Activated CD4-positive, CD25-positive, alpha-beta regulatory T cell treated with anti-CD3 and anti-CD28 coated beads, Interleukin-2, amount 50 U/mL, for 72 hours (primary cell): ENCODE results near the gene C1R.
"Not testable (repeated sequence)": the region's sequence is repeated elsewhere in the genome, so short reads cannot be mapped to it uniquely, and the experiment has no call there.

Source experiments
- DNase-seq: peaks from one replicate; pipeline ENCODE4 v3.0.0; 2021

C1R gene

GRCh38 chr12:7118881-7119280, 26.6 kb upstream of the C1R start:
- DNase-seq, result no peak

DNA sequence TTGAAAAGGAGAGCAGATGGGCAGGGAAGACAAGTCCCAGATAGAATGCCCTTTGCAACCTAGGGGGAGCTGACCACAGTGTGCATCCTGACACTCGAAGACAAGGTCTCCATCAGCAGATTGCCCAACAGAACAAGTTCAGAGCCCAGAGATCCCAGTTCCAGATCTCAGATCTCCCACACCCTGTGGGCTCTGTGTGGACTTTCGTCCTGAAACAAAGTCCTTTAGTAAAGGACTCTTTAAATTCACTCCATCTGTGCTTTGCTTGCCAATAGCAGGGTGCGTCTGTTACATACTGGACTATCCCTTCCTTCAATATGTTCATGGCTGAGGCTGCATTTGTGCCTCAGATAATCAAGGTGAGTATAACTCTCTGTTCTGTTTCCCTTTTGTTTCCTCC, 25.4 kb upstream of the C1R start:
- no peak for DNase-seq

- no peak for DNase-seq
These were observed 24.7 kb upstream of the C1R start for GRCh38 chr12:7116916-7117315.

DNA sequence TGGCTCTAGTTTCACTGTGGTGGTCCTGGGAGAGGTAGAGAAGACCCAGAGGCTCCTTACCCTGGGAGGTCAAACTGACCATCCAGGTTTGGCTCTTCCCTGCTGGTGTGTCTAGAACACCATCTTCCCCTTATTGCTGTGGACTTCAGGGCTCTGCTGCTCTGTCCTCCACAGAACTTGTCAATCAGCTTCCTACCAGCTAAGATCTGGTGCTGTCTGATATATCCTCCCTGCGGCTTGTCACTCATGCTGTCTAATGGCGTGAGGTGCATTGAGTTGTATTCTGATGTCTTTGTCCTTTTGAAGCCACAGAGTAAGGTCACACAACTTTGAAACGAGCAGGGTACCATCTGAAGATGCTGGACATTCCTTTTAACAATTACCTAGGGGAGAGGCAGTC, 24.0 kb upstream of the C1R start:
- DNase-seq, result no peak

DNA sequence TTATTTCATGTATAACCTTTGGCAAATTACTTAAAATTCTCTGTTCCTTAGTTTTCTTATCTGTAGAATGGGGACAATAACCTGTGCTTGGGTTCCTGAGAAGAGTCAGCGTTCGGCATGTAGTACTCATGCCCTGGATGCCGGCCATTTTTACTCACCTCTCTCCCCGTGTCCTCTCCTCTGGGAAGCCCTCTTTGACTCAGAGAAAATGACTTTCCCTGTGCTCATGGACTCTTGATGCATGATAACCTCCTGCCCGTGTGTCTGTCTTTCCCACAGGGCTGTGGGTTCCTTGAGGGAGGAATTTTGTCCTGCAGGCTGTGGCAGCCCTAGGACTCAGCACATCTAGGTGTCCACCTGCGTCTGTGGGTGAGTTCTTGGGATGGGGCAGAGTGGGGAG, 22.6 kb upstream of the C1R start:
- no peak for DNase-seq

DNA sequence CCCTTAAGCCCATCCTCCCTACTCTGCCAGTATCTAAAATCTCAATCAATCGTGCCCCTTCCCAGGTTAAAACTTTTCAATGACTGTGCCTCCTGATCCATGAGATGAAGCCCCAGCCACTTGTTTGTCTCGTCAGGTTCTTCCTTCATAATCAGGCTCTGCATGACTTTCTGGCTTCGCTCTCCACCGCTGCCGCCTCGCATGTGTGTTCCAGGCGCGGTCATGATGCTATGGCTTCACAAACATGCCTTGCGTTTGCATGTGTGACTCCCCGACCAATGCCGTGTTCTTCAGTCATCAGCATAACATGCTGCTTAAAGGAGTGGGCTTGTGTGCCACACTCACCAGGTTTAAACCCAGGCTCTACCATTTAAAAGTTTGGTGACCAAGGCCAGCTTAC, 21.8 kb upstream of the C1R start:
- no peak for DNase-seq

- DNase-seq, result peak; percentile 41
These were observed 21.2 kb upstream of the C1R start for GRCh38 chr12:7113389-7113871.

GRCh38 chr12:7112041-7112440, 19.8 kb upstream of the C1R start:
- no peak for DNase-seq

DNA sequence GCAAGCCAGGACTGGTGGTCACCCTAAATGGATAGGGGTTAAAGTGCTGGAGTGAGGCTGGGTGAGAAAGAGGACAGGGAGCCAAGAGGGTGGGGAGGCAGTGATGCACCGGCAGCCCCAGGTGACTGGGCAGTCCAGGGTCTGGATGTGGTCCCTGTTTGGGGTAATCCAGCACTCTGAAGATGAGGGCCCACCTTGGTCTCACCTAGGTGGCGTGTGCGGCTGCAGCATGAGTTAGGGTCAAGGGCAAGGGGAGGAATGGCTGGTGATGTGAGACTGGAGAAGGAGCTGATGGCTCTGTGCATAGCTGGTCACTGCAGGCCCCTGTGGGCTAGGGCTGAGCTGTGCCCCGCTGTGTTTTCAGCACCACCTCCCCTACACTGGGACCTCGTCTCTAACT, 18.4 kb upstream of the C1R start:
- DNase-seq, result no peak

- DNase-seq, result no peak
These were observed 17.3 kb upstream of the C1R start for GRCh38 chr12:7109572-7109920.

- DNase-seq, result peak; percentile 92
These were observed 16.7 kb upstream of the C1R start, which contains the start of gene C1RL for GRCh38 chr12:7108796-7109571. C1RL (minus strand) TSS chr12:7109214; CDS start chr12:7109180, 34 bp downstream.

DNA sequence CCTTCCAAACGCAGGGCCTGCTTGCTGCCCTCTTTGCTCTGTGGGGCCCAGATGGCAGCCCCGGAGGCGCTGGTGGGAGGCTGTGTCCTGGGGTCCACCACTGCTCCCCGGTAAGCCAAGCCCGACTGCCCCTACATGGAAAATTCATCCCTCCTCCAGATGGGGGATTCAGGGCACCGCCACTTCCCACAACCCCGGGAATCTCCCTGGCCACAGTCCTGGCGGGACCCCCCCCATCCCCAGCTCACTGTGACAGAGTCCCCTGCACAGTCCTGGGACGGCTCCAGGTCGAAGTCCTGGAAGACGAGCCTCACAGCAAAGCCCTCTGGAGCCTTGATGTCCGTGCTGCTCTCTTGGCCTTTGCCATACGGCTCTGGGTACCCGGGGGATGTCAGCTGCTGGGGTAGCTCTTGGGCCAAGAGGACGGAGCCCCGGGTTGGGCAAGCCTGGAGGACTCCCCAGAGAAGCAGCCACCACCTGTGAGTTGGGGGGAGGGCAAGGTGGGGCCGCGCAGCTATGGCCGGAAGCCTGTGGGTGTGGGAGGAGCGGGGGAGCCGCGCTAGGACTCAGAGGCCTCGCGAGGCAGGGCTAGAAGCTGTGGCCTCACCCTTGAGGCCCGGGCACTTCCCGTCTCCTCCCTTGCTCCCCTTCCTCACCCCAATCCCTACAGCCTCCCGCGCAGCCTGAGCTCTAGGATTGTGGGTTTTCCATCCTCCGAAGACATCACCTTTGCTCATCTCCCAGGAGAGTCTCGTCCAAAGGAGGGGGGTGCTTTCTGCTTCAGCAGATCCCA, 16.0 kb upstream of the C1R start:
- DNase-seq, result peak; percentile 78

DNA sequence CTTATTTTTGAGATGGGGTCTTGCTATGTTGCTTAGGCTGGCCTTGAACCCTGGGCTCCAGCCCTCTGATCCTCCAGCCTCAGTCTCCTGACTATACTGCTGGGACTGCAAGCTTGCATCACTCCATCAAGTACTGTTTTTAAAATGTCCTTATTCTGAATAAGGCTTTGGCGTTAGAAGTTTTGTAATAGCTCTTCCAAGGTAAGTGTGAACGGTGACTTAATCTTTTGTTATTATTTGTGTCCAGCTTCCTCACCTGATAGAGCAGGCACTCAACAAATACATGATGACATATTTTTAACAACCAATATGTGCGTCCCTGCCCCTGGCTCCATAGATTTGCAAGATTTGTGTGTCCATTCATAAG, 15.4 kb upstream of the C1R start:
- no peak for DNase-seq

GRCh38 chr12:7107181-7107580, 14.9 kb upstream of the C1R start:
- DNase-seq, result not testable (repeated sequence)

- DNase-seq, result no peak
These were observed 13.8 kb upstream of the C1R start for GRCh38 chr12:7106082-7106481.

- DNase-seq, result no peak
These were observed 11.8 kb upstream of the C1R start for GRCh38 chr12:7103837-7104584.

GRCh38 chr12:7102582-7102981, 10.3 kb upstream of the C1R start:
- peak; percentile 6 for DNase-seq

DNA sequence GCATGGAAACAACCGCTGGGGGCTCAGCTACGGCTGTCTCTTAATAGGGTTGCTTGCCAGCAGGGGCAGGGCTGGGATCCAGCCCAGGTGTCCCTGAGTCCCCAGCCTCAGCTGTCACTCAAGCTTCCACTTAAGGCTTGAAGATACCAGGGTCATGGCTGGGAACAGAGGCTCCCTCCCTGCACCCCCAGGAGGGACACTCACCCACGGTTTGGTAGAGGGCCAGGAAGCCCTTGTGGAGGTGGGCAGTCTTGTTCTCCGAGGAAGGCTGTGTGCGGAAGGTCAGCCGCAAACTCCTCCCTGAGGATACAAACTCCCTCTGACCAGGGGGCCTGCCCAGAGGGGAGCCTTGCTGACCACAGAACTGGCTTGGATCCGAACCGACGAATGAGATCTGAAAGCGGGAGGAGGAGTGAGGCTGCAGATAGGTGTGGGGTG, 9.5 kb upstream of the C1R start:
- DNase-seq, result peak; percentile 12

DNA sequence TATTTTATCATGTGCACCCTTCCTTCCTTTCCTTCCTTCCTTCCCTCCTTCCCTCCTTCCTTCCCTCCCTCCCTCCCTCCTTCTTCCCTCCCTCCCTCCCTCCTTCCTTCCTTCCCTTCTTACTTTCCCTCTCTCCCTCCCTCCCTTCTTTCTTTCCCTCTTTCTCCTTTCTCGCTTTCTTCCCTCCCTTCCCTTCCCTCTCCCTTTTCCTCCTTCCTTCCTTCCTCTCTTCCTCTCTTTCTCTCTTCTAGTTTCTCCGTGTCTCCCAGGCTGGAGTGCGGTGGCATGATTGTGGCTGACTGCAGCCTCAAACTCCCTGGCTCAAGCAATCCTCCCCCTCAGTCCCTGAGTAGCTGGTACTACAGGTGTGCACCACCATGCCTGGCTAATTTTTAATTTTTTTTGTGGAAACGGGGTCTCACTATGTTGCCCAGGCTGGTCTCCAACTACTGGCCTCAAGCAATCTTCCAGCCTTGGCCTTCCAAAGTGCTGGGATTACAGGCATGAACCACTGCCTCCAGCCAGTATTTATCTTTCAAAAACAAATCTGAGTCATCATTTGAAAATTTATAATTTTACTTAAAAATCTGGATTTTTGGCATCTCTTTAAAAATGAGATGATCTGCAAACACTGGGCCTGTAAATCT, 8.9 kb upstream of the C1R start:
- DNase-seq, result no peak

- no peak for DNase-seq
These were observed 8.0 kb upstream of the C1R start for GRCh38 chr12:7100239-7100638.

GRCh38 chr12:7099290-7099996, 7.2 kb upstream of the C1R start:
- peak; percentile 8 for DNase-seq

- DNase-seq, result no peak
These were observed 4.7 kb upstream of the C1R start for GRCh38 chr12:7096979-7097378.
